Lower leg skin (tissue), 3 donors: ENCODE results near the gene PDSS2.

Source experiments
- POLR2A ChIP-seq, 2 donors: fragments of 450-650 bp; IDR thresholded peaks; one replicate each; pipeline ENCODE4 v1.6.1; 2016 to 2017; ENCODE audit warnings: antibody characterized with exemption in 2 of 2, mild to moderate bottlenecking in 1 of 2, moderate library complexity in 1 of 2
- TF ChIP-seq, protein P1 (sequence below), 3 donors: fragments of 450-650 bp; IDR thresholded peaks; one replicate each; pipeline ENCODE4 v1.5.1; 2016; ENCODE audit warnings: antibody characterized with exemption in 3 of 3, mild to moderate bottlenecking in 3 of 3, moderate library complexity in 2 of 3

DNA sequence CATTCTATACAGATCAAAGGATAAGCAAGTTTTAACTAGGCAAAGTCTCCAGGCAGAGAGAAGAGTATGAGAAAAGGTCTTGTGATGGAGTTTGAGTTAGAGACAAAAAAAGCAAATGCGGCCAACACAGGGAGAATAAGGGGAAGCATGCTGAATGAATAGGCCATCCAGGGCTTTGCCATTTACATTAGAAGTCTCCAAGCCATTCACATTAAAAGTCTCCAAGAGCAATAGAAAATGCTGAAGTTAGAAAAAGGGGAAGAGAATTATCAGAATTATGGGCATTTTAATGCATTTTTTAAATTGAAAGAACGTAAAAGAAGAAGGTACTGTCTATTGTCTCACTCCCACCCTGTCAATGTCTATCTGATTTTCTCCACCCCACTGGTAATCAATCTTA is 49.4 kb downstream of the PDSS2 start:
- TF ChIP-seq, protein P1, sequence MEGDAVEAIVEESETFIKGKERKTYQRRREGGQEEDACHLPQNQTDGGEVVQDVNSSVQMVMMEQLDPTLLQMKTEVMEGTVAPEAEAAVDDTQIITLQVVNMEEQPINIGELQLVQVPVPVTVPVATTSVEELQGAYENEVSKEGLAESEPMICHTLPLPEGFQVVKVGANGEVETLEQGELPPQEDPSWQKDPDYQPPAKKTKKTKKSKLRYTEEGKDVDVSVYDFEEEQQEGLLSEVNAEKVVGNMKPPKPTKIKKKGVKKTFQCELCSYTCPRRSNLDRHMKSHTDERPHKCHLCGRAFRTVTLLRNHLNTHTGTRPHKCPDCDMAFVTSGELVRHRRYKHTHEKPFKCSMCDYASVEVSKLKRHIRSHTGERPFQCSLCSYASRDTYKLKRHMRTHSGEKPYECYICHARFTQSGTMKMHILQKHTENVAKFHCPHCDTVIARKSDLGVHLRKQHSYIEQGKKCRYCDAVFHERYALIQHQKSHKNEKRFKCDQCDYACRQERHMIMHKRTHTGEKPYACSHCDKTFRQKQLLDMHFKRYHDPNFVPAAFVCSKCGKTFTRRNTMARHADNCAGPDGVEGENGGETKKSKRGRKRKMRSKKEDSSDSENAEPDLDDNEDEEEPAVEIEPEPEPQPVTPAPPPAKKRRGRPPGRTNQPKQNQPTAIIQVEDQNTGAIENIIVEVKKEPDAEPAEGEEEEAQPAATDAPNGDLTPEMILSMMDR (IDR thresholded peaks at IDR 0.05) = no peak
- TF ChIP-seq POLR2A (IDR thresholded peaks at IDR 0.05) = no peak
